GM13977 (cell line): ENCODE measurements around the gene RAB8B.

Experiments used
- DNase-seq: peaks from one replicate; pipeline ENCODE4 v3.0.0; 2012; ENCODE audit warnings: low spot score
- in situ Hi-C: fragments of 300-500 bp; cut with MboI; formaldehyde crosslinking; loops from one replicate; pipeline ENCODE4 v1.12.0; 2022; ENCODE audit warnings: low sequenced_read_pairs, low pct_unique_long_range_greater_than_20kb, mixed read lengths, inconsistent platforms; ENCODE audit not compliant: unreplicated experiment
- TF ChIP-seq, protein P1 (sequence below): IDR thresholded peaks from 2 replicates; pipeline ENCODE4 v1.5.1; 2012; ENCODE audit warnings: mild to moderate bottlenecking, control low read depth; ENCODE audit not compliant: insufficient read depth; ENCODE audit errors: extremely low read depth, missing control alignments

Gene RAB8B

DNA sequence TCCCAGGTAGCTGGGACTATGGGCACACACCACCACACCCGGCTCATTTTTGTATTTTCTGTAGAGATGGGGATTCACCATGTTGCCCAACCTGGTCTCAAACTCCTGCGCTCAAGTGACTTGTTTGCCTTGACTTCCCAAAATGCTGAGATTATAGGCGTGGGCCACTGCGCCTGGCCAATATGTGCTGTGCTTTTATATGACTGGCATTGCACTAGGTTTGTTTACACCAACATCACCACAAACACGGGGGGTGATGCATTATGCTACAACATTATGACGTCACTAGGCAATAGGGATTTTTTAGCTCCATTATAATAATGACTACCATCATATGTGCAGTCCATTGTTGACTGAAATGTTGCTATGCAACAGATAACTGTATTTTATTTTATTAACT lies 94.9 kb downstream of the RAB8B start:
- in situ Hi-C loops: no loop called here
- DNase-seq: no peak
- TF ChIP-seq, protein P1, sequence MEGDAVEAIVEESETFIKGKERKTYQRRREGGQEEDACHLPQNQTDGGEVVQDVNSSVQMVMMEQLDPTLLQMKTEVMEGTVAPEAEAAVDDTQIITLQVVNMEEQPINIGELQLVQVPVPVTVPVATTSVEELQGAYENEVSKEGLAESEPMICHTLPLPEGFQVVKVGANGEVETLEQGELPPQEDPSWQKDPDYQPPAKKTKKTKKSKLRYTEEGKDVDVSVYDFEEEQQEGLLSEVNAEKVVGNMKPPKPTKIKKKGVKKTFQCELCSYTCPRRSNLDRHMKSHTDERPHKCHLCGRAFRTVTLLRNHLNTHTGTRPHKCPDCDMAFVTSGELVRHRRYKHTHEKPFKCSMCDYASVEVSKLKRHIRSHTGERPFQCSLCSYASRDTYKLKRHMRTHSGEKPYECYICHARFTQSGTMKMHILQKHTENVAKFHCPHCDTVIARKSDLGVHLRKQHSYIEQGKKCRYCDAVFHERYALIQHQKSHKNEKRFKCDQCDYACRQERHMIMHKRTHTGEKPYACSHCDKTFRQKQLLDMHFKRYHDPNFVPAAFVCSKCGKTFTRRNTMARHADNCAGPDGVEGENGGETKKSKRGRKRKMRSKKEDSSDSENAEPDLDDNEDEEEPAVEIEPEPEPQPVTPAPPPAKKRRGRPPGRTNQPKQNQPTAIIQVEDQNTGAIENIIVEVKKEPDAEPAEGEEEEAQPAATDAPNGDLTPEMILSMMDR: no peak

DNA sequence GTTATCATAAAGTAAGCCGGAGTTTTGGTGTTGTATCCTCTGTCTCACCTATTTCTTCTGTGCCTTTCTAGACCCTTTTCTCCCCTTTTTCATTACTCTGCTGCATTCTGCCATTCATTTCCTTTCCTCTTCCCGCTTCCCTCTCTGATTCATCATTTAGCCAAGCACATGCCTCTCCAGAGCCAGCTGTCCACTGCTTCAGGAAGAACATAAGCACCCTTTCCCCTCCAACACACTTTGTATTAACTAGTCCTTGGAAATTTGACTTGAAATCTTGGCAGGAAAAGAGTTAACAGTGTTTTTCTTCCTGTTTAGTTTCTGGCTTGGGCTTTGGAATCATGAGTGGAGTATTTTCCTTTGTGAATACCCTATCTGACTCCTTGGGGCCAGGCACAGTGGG lies 97.7 kb downstream of the RAB8B start:
- in situ Hi-C loops: no loop called here
- TF ChIP-seq, protein P1: no peak
- DNase-seq: no peak

DNA sequence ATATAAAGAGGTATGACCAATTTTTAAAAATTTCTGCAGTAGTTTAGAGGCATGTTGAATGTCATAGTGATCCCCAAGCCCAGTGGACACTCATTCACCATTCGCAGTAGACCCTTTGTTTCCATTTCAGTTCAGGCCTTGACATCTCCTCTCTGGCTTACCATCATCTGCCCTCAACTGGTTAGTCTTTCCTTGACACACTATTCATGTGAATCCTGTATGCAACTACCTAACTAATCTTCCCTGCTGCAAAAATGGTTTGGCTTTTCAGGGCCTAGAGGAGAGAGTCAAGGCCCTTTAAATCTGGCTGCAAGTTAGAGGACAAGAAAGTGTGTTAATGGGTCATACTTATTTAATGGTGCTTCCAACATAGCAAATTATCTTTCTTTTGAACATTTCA lies 98.9 kb downstream of the RAB8B start:
- TF ChIP-seq, protein P1: no peak
- in situ Hi-C loops: no loop called here

DNA sequence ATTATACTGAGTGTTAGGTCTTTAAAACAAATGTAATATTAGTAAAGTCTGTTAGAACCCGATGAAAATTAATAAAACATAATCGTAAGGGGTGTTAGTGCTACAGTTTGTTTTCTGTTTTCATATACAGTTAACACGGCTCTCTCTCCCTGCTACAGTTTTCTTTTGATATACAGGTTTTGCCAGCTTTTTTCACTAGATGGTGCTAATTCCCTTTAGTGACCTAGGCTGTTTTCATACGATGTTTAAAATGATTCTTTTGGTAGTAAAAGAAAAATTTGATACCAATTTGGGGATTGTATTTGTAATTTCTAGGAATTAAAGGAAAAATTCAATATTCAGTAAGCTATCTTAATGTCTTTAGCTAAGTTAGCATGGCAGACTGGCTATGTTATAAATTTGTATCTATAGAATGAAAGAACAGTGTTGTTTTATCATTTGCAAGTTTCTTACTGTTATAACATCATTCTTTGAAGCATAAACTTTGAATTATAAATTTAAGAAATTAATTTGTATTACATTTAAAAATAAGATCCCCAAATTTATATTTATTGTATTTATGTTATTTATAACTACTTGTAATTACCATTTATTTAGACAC lies 99.5 kb downstream of the RAB8B start:
- TF ChIP-seq, protein P1: peak; percentile 43
- in situ Hi-C loops: no loop called here
- peak; percentile 54 for DNase-seq

More for the DNA sequence above, 98.9 kb downstream of the RAB8B start:
- no peak for DNase-seq

DNA sequence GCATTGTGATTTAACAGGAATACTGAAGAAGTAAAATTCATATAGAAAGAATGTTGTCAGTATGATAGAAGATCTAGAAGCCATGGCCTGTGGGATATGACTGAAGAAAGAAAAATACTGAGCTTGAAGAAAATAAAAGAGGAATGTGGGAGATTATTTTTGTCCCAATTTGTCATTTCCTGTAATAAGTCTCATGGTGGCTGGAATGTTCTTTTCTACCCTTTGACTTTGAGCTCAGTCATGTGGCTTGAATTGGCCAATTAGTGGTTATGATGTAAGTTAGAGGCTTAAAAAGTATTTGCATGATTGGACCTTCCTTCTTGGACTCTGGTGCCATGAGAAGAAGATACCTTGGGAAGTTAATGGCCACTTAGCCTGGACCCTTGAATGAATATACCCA lies 102.1 kb downstream of the RAB8B start:
- TF ChIP-seq, protein P1: no peak
- DNase-seq: no peak
- in situ Hi-C loops: no loop called here

DNA sequence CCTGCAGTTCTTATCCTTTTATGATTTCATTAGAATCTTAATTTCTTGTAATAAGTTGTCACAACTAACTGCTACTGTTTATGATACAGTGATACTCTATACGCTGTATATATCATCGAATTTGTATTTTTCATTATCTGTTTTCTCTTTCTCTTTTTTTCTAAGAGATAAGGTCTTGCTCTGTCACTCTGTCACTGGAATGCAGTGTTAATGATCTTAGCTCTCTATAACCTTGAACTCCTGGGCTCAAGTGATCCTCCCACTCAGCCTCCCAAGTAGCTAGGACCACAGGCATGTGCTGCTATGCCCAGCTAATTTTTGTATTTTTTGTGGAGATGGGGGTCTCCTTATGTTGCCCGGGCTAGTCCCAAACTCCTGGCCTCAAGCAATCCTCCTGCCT lies 102.8 kb downstream of the RAB8B start:
- no peak for DNase-seq
- in situ Hi-C loops: no loop called here
- TF ChIP-seq, protein P1: no peak

DNA sequence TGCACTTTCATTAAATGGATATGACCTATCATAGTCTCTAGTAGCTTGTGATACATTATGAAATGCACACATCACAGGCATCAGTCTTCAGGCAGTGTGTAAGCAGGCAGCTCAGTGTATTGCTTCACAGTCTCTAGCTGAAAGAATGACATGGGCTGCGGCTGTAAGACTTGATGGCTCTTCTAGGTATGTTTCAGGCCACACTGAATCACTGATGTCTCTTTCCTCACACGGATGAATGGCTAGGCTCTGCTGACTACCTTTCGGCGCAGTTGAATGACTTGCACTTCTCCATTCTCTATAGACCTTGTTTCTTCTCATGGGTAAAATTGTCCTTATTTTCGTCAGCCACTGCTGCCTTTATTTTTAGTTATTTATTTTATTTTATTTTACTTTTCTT lies 103.4 kb downstream of the RAB8B start:
- TF ChIP-seq, protein P1: no peak
- in situ Hi-C loops: no loop called here
- DNase-seq: no peak
